Adipose tissue (tissue), 3 donors: ENCODE data around the gene TCF25. TPM values are rescaled to one million over a fixed set of nuclear protein-coding genes. Genes with fewer than 3 reads are reported as not detected.

Experiments used
- H3K27ac ChIP-seq: one replicate; pipeline ENCODE4 v1.5.1; 2013; ENCODE audit warnings: low read depth, low read length
- WGBS, 3 donors: extraction: QIAGEN DNeasy Blood & Tissue Kit; methylation state at CpG; one replicate each; pipeline ENCODE4 v1.1.7; 2013; 5-methylcytosine and 5-hydroxymethylcytosine counted together
- polyA plus RNA-seq, 3 donors: library from polyadenylated mRNA; stranded (reverse); fragments of 200-250 nt; gene quantifications; one replicate each; pipeline ENCODE4 v1.2.3, GENCODE V29; 2013
- donor health status: healthy with polysubstance abuse.
- donor health status: Bipolar disorder and iron deficiency.
- donor health status: healthy.

TCF25 gene
- polyA plus RNA-seq, 3 donors, result 88.9 to 122 (median 99.0) TPM

DNA sequence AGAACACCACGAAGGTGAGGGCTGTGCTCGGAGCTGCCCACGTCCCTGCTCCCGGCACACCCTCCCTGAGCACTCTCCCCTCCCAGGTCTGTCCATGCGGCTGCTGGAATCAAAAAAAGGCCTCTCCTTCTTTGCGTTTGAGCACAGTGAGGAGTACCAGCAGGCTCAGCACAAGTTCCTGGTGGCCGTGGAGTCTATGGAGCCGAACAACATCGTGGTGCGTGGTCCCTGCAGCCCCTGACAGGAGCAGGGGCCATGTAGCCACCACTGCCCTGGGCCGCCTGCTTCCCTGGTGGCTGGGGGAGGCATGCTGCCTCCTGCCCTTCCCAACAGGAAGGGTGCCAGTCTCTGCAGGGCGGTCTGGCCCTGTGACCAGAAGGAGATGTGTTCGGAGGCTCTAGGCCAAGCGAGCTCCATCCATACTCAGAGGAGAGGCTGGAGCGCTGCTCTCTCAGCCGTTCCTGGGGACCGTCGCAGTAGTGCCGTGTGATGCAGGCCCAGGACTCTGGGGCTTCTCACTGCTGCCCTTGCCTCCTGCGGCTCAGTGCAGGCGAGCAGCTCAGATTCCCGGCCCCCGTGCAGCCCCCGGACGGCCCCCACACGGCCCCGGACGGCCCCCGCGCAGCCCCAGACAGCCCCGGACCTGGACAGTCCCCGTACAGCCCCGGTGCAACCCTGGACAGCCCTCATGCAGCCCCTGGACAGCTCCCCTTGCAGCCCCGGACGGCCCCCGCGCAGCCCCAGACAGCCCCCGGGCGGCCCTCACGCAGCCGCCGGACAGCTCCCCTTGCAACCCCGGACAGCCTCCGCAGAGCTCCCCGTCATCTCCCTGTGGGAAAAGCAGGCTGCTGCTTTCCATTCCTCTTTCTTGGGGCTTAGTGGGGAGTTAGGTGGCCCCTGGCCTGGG is 20.5 kb downstream of the TCF25 start:
- no peak overlapping the region for H3K27ac ChIP-seq
- WGBS, 3 donors, result 93 to 95% (median 94%) methylated on average over 42 to 45 of the region's 45 CpGs

DNA sequence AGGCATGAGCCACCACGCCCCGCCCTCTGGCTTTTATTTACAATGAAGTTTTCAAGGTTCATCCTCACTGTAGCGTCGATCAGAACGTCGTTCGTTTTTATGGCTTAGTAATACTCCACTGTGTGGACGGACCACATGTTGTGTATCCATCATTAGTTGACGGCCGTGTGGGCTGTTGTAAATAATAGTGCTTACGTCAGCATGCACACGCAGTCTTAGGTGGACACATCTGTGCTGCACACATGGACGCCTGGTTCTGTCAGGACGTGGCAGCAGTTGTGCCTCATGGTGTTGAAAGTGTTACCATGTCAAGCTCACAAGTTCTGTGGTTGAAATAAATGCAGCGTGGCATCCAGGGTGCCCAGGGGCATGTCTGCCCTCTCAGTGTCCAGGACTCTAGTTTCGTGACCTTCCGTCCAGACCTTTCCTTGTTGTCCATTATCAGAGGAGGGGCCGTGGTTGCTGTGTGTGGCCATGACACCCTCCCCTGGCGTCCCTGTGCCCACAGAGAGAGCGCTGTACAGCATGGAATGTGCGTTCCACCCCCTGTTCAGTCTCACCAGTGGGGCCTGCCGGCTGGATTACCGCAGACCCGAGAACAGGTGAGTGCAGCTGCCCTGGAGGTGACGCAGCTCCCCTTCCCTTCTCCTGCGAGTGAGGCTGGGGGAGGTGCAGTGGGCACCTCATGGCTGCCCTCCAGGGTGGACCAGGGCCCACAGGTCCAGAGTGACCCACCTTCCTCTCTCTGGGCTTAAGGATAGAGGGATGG is 22.3 kb downstream of the TCF25 start:
- WGBS, 3 donors, result 93 to 95% (median 95%) methylated on average over 26 of the region's 26 CpGs

DNA sequence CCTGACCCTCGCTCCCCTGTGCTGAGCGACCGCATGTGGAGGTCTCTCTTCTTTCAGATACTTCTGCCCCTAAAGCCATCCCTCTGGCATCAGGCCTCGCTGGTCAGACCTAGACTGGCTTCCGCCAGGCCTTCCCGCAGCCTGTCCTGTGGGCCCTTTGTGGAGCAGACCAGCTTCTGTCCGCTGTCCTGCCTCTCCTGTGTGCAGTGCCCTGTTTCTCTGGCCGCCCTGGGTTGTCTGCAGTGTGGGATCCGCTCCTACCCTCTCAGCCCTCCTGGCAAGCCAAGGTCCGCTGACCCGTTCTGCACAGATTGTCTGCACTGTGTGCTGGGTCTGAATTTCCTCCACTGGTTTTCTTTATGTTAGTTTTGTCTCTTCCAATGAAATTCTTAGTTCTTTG is 23.8 kb downstream of the TCF25 start:
- WGBS, 3 donors, result 96 to 97% (median 97%) methylated on average over 11 of the region's 11 CpGs
- H3K27ac ChIP-seq, result no peak overlapping the region

More for the DNA sequence above, 22.3 kb downstream of the TCF25 start:
- H3K27ac ChIP-seq, result no peak overlapping the region

DNA sequence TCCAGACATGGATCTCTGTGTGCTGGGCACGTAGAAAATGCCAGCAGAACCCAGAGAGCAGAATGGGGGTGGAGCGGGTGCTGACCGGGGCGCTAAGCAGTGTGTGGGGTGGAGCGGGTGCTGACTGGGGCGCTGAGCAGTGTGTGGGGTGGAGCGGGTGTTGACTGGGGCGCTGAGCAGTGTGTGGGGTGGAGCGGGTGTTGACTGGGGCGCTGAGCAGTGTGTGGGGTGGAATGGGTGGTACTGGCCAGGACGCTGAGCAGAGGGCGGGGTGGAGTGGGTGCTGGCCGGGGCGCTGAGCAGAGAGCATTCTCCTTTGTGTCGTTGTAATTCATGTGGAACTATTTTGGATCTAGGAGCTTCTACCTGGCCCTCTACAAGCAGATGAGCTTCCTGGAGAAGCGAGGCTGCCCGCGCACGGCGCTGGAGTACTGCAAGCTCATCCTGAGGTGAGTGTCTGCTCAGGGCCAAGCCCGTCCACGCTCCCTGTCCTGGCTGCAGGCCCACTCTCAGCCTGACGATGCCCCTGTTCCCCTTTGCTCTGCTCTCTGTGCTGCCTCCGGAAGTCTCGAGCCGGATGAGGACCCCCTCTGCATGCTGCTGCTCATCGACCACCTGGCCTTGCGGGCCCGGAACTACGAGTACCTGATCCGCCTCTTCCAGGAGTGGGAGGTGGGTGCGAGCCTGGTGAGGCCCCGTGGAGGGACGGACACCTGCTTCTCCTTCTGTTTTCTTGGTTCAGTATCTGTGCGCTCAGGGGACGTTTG is 25.0 kb downstream of the TCF25 start:
- 93 to 97% (median 96%) methylated on average over 32 to 36 of the region's 36 CpGs for WGBS, 3 donors
- H3K27ac ChIP-seq, result no peak overlapping the region

DNA sequence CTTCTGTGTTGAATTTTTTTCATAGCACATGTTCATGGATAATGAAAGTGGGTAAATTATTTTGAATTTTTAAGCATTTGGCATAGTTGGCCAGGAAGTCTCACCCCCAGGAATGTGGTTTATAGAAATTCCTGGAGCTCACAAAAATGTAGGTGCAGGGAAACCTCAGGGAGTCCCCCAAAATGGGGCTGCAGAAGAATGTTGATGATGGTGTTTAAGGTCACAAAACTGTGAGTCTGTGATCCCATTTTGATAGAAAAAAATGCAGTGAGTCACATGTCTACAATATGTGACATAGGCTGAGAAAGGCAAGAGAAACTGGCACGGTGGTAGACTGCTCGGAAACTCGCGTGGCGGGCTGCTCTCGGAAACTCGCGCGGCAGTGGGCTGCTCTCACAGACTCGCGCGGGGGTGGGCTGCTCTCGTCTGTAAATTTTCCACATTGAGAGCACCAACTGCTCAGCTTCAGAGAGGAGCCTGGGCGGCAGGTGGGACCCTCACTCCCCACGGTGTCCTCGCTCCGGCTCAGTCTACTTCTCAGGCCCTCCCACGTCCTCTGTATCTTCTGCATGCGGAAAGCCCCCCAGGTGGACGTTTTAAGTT is 26.6 kb downstream of the TCF25 start:
- H3K27ac ChIP-seq, result no peak overlapping the region
- whole genome bisulfite sequencing, 3 donors, result 93 to 96% (median 95%) methylated on average over 20 of the region's 20 CpGs

DNA sequence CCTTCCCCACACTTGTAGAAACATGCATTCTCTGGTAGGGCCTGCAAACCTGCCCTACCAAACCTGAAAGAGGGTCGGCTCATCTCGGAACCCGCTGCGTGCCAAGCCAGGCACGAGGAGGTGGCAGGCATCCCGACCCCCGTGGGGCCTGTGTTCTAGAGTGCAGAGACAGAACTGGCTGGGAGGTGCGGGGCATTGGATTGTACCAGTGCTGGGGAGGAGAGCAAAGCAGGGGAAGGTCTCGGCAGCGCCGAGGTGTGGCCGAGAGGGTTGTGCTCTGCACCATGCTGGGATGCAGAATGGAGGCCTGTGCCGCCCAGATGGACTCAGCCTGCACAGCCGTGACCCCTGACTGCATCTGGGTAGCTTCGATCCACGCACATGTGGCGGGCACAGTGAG is 27.5 kb downstream of the TCF25 start:
- WGBS, 3 donors, result 96 to 98% (median 97%) methylated on average over 17 of the region's 17 CpGs
- H3K27ac ChIP-seq, result no peak overlapping the region

DNA sequence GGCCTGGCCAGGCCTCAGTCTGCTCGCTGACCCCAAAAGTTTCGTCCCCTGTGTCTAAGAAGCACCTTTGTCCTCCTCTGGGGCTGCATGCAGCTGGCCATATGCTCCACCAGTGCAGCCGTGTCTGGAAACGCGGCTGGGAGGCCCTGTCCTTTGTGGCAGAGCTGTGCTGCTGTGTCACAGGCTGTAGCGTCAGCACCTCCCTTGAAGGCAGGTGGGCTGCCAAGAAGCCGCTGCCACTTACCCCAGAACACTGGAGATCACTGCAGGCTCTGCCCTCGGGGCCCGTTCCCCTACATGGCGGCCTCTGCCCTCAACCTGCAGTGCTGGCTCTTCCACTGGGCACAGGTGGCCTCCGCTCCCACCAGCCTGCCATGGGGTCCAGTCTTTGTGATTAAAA is 29.6 kb downstream of the TCF25 start:
- 89 to 97% (median 92%) methylated on average over 11 of the region's 11 CpGs for WGBS, 3 donors
- H3K27ac ChIP-seq, result no peak overlapping the region

DNA sequence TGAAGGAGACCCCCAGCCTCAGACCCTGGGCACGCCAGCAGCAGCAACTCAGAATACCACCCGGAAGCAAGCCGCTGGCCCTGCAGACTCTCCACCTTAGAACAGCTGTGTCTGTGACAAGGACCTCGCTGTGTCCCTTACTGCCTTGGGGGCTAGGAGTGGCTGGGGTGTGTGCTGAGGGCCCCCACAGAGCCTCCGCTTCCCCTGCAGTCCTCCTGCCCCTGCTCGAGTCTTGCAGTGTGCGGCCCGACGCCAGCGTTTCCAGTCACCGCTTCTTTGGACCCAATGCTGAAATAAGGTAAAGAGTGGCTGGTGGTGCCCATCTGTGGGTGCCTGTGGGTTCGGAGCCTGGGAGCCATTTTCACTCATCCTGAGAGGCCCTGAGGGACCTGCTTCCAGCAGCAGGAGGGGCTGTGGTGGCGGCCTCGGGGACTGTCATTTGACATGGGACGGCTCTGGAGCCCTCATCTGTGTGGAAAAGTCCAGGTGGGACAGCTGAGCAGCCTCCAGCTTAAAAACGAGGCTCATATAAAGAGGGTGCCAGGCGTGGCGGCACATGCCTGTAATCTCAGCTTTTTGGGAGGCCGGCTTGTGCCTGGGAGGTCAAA is 30.6 kb downstream of the TCF25 start:
- H3K27ac ChIP-seq, result no peak overlapping the region
- WGBS, 3 donors, result 90 to 93% (median 90%) methylated on average over 18 to 19 of the region's 19 CpGs

DNA sequence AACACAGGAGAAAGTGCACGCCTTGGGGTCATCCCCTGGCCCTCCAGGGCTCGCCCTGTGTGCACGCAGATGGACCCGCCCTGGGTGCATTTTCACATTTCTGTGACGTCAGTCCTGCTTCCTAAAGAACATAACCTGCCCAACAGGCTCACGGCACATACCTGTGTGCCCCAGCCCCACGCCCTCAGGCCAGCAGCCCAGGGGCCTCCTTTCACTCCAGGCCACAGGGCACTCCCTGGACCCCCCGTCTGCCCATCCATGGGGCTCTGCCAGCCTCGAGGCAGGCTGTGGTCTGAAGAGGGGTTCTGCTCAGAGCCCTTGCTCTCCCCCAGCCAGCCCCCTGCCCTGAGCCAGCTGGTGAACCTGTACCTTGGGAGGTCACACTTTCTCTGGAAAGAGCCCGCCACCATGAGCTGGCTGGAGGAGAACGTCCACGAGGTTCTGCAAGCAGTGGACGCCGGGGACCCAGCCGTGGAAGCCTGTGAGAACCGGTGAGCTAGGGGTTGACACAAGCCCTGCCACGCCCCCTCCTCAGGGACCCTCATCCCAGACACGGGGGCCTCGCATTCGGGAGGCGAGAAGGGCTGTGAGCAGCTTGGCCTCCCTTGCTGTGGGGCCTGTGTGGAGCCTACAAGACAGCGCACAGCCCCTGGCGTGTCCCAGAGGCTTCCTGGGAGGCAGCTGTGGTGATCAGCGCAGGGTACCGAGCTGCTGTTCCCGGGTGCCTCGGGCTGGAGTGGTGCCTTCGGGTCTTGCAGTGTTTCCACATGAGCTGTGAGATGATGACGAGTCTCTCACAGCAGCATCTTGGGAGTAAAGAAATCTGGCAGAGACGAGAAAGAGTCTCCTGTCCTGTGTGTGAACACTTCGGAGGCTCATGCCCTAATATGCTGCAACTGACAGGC is 31.5 kb downstream of the TCF25 start:
- H3K27ac ChIP-seq, result no peak overlapping the region
- 82 to 91% (median 88%) methylated on average over 31 of the region's 31 CpGs for WGBS, 3 donors

DNA sequence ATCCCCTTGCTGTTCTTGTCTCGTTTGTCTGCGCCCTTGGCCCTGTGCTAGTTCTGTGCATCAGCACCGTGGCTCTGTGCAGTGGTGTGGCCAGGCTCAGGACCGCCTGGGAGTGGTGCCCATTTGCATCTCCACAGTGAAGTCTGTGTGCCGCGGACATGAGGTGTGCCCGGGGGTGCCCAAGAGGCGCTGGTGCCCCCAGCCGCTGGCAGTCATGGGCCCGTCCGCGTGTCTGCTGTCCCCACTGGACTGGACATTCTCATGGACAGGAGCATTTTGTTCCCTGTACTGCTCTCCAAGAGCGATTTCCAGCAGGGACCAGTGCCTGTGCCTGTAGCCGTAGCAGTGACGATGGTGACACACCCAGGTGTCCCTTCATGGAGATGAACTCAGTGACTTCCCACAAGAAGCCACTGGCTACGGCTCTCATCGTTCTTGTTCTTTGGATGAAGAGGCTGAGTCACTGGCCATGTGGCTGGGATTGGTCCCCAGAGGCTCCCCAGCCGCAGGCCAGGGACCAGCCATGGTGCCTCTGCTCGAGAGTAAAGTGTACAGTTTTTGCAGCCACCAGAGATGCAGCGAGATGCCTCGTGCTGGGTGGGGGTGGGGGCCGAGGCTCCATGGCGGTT is 32.2 kb downstream of the TCF25 start:
- H3K27ac ChIP-seq, result no peak overlapping the region
- WGBS, 3 donors, result 87 to 95% (median 88%) methylated on average over 23 of the region's 23 CpGs

DNA sequence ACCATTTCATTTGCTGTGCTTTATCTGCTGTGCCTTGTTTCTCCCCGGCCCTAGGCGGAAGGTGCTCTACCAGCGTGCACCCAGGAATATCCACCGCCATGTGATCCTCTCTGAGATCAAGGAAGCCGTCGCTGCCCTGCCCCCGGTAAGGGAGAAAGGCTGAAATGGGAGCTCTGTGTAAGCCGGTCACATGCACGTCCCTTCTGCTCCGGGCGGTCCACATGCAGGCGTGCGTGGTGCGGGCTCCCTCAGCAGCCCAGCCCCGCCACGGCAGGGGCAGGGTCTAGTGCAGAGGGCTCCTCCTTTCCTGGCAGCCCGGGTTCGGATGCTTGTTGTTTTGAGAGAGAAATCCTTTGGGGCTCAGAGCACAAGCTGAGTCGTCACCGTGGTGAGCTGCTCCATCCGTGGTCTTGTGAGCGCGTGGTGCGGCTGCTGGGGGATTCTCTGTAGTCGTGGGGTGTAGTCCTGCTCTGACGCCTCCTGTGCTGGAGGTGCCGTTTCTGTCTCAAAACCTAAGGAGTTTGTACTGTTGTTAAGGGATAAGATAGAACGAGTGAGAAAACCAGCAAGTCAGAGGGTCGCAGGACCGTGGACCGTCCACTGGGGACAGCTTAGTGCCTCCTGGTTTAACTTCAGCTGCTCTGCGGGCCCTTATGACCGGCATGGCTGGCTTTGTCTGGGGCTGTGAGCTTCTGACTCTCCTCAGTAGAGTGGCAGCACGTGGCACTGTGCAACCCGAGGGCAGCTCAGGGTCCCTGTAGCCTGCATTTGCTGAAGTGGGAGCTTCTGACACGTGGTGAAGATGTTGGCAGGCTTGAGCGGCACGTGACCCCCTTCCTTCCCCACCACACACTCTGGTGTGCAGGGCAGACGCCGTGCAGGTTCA is 33.0 kb downstream of the TCF25 start:
- WGBS, 3 donors, result 95 to 96% (median 96%) methylated on average over 37 to 40 of the region's 40 CpGs
- no peak overlapping the region for H3K27ac ChIP-seq

DNA sequence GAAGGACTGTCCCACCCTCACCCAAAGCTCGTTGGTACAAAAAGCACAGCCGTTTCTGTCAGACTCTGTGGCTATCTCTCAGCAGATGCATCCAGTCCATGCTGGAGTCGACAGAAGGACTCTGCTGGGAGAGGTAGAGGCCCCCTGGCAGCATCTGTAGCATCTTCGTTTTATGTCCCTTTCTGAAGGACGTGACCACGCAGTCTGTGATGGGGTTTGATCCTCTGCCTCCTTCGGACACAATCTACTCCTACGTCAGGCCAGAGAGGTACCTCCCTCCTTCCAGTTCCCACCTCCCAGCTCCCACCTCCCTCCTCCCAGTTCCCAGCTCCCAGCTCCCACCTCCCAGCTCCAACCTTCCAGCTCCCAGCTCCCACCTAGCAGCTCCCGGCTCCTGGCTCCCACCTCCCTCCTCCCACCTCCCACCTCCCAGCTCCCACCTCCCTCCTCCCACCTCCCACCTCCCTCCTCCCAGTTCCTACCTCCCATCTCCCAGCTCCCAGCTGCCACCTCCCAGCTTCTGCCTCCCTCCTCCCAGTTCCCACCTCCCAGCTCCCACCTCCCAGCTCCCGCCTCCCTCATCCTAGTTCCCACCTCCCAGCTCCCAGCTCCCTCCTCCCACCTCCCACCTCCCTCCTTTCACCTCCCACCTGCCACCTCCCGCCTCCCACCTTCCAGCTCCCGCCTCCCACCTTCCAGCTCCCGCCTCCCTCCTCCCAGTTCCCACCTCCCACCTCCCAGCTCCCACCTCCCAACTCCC is 33.8 kb downstream of the TCF25 start:
- no peak overlapping the region for H3K27ac ChIP-seq
- WGBS, 3 donors, result 95 to 100% (median 96%) methylated on average over 12 to 13 of the region's 13 CpGs

DNA sequence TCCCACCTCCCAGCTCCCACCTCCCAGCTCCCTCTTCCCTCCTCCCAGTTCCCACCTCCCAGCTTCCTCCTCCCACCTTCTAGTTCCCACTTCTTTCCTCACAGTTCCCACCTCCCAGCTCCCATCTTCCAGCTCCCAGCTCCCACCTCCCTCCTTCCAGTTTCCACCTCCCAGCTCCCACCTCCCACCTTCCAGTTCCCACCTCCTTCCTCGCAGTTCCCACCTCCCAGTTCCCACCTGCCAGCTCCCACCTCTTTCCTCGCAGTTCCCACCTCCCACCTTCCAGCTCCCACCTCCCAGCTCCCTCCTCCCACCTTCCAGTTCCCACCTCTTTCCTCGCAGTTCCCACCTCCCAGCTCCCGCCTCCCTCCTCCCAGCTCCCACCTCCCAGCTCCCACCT is 34.8 kb downstream of the TCF25 start:
- 94 to 96% (median 95%) methylated on average over 4 of the region's 4 CpGs for WGBS, 3 donors
- no peak overlapping the region for H3K27ac ChIP-seq

DNA sequence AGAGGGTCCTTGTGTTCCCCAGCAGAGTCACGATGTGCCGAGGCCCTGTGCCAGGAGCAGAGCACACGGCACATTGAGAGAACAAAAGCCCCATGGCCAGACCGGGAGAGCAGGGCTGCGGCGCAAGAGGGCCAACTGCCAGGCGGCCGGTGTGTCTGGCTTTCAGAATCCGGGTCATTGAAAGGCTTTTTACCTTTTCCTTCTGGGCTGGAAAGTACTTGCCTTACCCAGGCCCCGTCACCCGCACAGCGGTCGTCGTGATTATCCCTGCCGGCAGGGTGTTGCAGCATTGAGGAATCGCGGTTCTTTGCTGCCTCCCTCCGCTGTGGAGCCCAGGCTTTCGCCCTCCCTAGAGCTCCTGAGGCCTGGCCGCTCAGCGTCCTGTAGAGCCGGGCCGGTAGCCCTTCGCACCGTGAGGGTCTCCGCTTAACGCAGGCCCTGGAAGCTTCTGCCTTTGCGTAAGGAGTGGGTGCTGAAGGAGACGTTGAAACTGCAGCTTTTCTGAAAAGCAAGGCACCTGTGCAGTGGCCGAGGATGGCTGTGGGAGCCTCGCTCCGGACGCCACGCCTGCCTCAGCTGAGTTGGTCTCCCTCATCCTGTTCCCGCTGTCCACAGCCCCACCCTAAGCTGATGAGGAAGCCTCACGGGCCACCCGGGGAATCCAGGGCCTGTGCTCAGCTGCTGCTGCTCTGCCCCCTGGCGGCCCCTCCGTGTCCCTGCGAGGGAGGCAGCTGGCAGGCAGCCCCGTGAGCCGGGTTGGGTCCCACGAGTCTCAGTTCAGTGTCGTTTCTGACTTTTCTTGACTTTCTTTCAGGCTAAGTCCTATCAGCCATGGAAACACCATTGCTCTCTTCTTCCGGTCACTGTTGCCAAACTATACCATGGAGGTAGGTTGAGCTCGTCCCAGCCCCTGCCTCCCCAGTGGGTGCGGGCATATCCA is 36.7 kb downstream of the TCF25 start:
- 56 to 64% (median 59%) methylated on average over 47 of the region's 47 CpGs for WGBS, 3 donors
- no peak overlapping the region for H3K27ac ChIP-seq
